GM23338 (cell line): ENCODE results near the gene DHX58. TPM values are rescaled to one million over a fixed set of nuclear protein-coding genes. Genes with fewer than 3 reads are reported as not detected.

ENCODE experiments used
- ATAC-seq: fragments of 200-7000 bp; cut with Tn5 transposase; 3 replicates; pipeline ENCODE4 v1.9.1; 2020
- DNase-seq: peaks from one replicate; pipeline ENCODE4 v3.0.0-alpha.2; 2015; ENCODE audit warnings: low spot score
- H2AFZ ChIP-seq: fragments of 200-600 bp; sonication (generic); 2 replicates; pipeline ENCODE4 v1.8.0; 2016; ENCODE audit warnings: antibody characterized with exemption, mild to moderate bottlenecking, moderate library complexity
- H3F3A ChIP-seq: fragments of 200-600 bp; sonication (generic); replicated peaks from 2 replicates; pipeline ENCODE4 v1.8.0; 2017; ENCODE audit warnings: antibody characterized with exemption, mixed run types, low read depth
- H3K27ac ChIP-seq: fragments of 200-600 bp; sonication (generic); 2 replicates; pipeline ENCODE4 v1.6.1; 2016; ENCODE audit warnings: low read depth
- H3K27me3 ChIP-seq: fragments of 200-600 bp; sonication (generic); 2 replicates; pipeline ENCODE4 v1.8.0; 2016; ENCODE audit warnings: mild to moderate bottlenecking, mixed run types, moderate library complexity; ENCODE audit not compliant: insufficient read depth
- H3K36me3 ChIP-seq: fragments of 200-600 bp; sonication (generic); 2 replicates; pipeline ENCODE4 v1.8.0; 2016; ENCODE audit warnings: mild to moderate bottlenecking; ENCODE audit not compliant: insufficient read depth
- H3K4me1 ChIP-seq: fragments of 200-600 bp; sonication (generic); 2 replicates; pipeline ENCODE4 v1.8.0; 2016; ENCODE audit warnings: mild to moderate bottlenecking, moderate library complexity; ENCODE audit not compliant: insufficient read depth
- H3K4me2 ChIP-seq: fragments of 200-600 bp; sonication (generic); 2 replicates; pipeline ENCODE4 v1.7.1; 2017; ENCODE audit warnings: mixed run types
- H3K4me3 ChIP-seq: fragments of 200-600 bp; sonication (generic); 2 replicates; pipeline ENCODE4 v1.6.1; 2016; ENCODE audit warnings: mixed run types
- H3K79me2 ChIP-seq: fragments of 200-600 bp; sonication (generic); replicated peaks from 2 replicates; pipeline ENCODE4 v1.8.0; 2017; ENCODE audit warnings: mild to moderate bottlenecking; ENCODE audit not compliant: insufficient read depth
- H3K9me2 ChIP-seq: fragments of 200-600 bp; sonication (generic); 2 replicates; pipeline ENCODE4 v1.8.0; 2017; ENCODE audit not compliant: insufficient read depth
- H4K20me1 ChIP-seq: fragments of 200-600 bp; sonication (generic); replicated peaks from 2 replicates; pipeline ENCODE4 v1.8.0; 2017; ENCODE audit warnings: mild to moderate bottlenecking; ENCODE audit not compliant: insufficient read depth
- H3K27ac Mint-ChIP-seq: 2 replicates; pipeline ENCODE4 v1.8.0; 2020; ENCODE audit warnings: inconsistent platforms, mild to moderate bottlenecking, moderate library complexity, mixed read lengths
- H3K27me3 Mint-ChIP-seq: 3 replicates; pipeline ENCODE4 v1.8.0; 2022; ENCODE audit warnings: low read depth, mild to moderate bottlenecking, moderate library complexity, mixed read lengths, inconsistent platforms; ENCODE audit not compliant: insufficient read depth, poor library complexity
- H3K36me3 Mint-ChIP-seq: 3 replicates; pipeline ENCODE4 v1.8.0; 2021; ENCODE audit warnings: low read depth, mild to moderate bottlenecking, inconsistent platforms, moderate library complexity, mixed read lengths
- H3K4me1 Mint-ChIP-seq: 3 replicates; pipeline ENCODE4 v1.8.0; 2020; ENCODE audit warnings: mild to moderate bottlenecking, inconsistent platforms, mixed read lengths
- H3K4me3 Mint-ChIP-seq: 3 replicates; pipeline ENCODE4 v1.8.0; 2021; ENCODE audit warnings: moderate library complexity, mild to moderate bottlenecking, inconsistent platforms, mixed read lengths
- H3K9me3 Mint-ChIP-seq: 3 replicates; pipeline ENCODE4 v1.8.0; 2020; ENCODE audit warnings: moderate library complexity, mild to moderate bottlenecking, inconsistent platforms, mixed read lengths
- CREB1 ChIP-seq: fragments of 250-450 bp; sonication (Bioruptor Pico); IDR thresholded peaks from 2 replicates; pipeline ENCODE4 v1.5.0; 2020; ENCODE audit warnings: low read depth, mild to moderate bottlenecking, moderate library complexity
- EZH2 ChIP-seq: fragments of 200-600 bp; sonication (generic); IDR thresholded peaks from one replicate; pipeline ENCODE4 v1.8.0; 2017; ENCODE audit warnings: antibody characterized with exemption, mild to moderate bottlenecking, low read depth; ENCODE audit not compliant: unreplicated experiment
- ZNF114 ChIP-seq: fragments of 250-450 bp; sonication (Bioruptor Pico); IDR thresholded peaks from 2 replicates; pipeline ENCODE4 v1.5.0; 2020; ENCODE audit warnings: mild to moderate bottlenecking, moderate library complexity
- ZNF331 ChIP-seq: fragments of 250-450 bp; sonication (Bioruptor Pico); IDR thresholded peaks from 2 replicates; pipeline ENCODE4 v1.5.0; 2020; ENCODE audit warnings: low read depth, mild to moderate bottlenecking, moderate library complexity
- polyA plus RNA-seq: library from polyadenylated mRNA; unstranded; fragments of >200 nt; fragmentation: Nextera tagmentation; extraction: Ambion mirVana; gene quantifications from 2 replicates; pipeline ENCODE4 v1.2.1, GENCODE V29; 2016
- total RNA-seq: library from RNA; depleted of rRNA; stranded (reverse); fragments of >200 nt; shearing (Covaris generic); gene quantifications from 2 replicates; pipeline ENCODE4 v1.2.3, GENCODE V29; 2014
- TF ChIP-seq, protein P1 (sequence below), 2 experiments: fragments of 200-600 bp in 1 of 2; sonication (generic) in 1 of 2; conservative IDR thresholded peaks; 2 replicates each; pipeline versions ENCODE4 v1.5.1 to v1.6.1; 2016 to 2017; ENCODE audit warnings: antibody characterized with exemption in 2 of 2, low read depth in 2 of 2, mild to moderate bottlenecking in 2 of 2, moderate library complexity in 1 of 2

DHX58 gene
- total and polyA plus RNA-seq, 2 experiments from 2014 or later: 4.1 to 6.6 TPM

- Histone ChIP-seq H2AFZ (no peak overlapping the region), H3F3A (0 out of 2 replicates have a peak, but pooled peaks cover 3% of the 10 kb centered on the region), H3K9me2 (no peaks in the 10 kb centered on the region), H3K36me3 (no peaks in the 10 kb centered on the region), H3K27ac (no peak overlapping the region), H3K27me3 (no peaks in the 10 kb centered on the region), H3K79me2 (no peaks in the 10 kb centered on the region), H3K4me2 (0 out of 2 replicates have a peak overlapping the region, but pooled peaks have one; percentile 51), H3K4me3 (no peak overlapping the region), H4K20me1 (no peaks in the 10 kb centered on the region), H3K4me1 (peaks cover 30% of the 10 kb centered on the region)
- Mint-ChIP-seq H3K27ac (no peak overlapping the region; the same call in 1 of the 2 replicates), H3K36me3 (no peaks in the 10 kb centered on the region; the same call in 2 of the 3 replicates), H3K4me3 (peak overlapping the region; percentile 31; the same call in 2 of the 3 replicates), H3K9me3 (no peaks in the 10 kb centered on the region), H3K27me3 (peaks cover 28% of the 10 kb centered on the region), H3K4me1 (peaks cover 52% of the 10 kb centered on the region)
- no peak for ATAC-seq
- TF ChIP-seq CREB1 (CRISPR knock-in tag) (no peak), EZH2 (no peak), ZNF331 (no peak), ZNF114 (CRISPR knock-in tag) (no peak)
- DNase-seq: no peak
Observed at GRCh38 chr17:42055496-42055895, 57.0 kb downstream of the DHX58 start.

DNA sequence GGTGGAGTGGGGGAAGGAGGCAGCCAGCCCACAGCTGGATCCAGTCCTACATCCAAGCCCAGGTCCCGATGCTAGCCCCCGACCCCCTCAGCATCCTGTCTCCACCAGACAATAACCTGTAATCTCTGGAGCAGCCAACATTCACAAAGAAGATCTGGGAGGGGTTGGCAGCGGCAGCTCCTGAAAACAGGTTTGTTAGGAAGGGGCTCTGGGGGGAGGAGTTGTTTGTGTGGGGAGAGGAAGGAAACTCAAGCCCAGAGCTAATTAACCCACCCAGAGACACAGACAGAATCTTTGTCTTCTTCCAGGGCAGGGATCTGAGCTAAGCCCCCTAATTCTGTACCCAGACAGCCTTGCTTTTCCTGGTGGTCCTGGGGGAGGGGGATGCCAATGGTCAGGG, 57.5 kb downstream of the DHX58 start:
- peaks cover 52% of the 10 kb centered on the region for H3K4me1 Mint-ChIP-seq
- H3K27me3 Mint-ChIP-seq: peaks cover 28% of the 10 kb centered on the region
- Histone ChIP-seq H3K79me2 (no peaks in the 10 kb centered on the region), H2AFZ (no peak overlapping the region), H3K27ac (no peak overlapping the region), H3K4me1 (peaks cover 30% of the 10 kb centered on the region), H3K27me3 (no peaks in the 10 kb centered on the region), H4K20me1 (no peaks in the 10 kb centered on the region), H3K9me2 (no peaks in the 10 kb centered on the region), H3K4me3 (no peak overlapping the region), H3F3A (0 out of 2 replicates have a peak, but pooled peaks cover 3% of the 10 kb centered on the region), H3K36me3 (no peaks in the 10 kb centered on the region), H3K4me2 (0 out of 2 replicates have a peak overlapping the region, but pooled peaks have one; percentile 51)
- ATAC-seq (peak; percentile 18), DNase-seq (no peak)
- peak overlapping the region; percentile 31; the same call in 2 of the 3 replicates for H3K4me3 Mint-ChIP-seq
- H3K36me3 Mint-ChIP-seq: no peaks in the 10 kb centered on the region
- no peaks in the 10 kb centered on the region for H3K9me3 Mint-ChIP-seq
- H3K27ac Mint-ChIP-seq: no peak overlapping the region
- TF ChIP-seq, protein P1, sequence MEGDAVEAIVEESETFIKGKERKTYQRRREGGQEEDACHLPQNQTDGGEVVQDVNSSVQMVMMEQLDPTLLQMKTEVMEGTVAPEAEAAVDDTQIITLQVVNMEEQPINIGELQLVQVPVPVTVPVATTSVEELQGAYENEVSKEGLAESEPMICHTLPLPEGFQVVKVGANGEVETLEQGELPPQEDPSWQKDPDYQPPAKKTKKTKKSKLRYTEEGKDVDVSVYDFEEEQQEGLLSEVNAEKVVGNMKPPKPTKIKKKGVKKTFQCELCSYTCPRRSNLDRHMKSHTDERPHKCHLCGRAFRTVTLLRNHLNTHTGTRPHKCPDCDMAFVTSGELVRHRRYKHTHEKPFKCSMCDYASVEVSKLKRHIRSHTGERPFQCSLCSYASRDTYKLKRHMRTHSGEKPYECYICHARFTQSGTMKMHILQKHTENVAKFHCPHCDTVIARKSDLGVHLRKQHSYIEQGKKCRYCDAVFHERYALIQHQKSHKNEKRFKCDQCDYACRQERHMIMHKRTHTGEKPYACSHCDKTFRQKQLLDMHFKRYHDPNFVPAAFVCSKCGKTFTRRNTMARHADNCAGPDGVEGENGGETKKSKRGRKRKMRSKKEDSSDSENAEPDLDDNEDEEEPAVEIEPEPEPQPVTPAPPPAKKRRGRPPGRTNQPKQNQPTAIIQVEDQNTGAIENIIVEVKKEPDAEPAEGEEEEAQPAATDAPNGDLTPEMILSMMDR (conservative IDR thresholded peaks at IDR 0.05; ENCODE audit: low read depth in 2 of 2): no peak

DNA sequence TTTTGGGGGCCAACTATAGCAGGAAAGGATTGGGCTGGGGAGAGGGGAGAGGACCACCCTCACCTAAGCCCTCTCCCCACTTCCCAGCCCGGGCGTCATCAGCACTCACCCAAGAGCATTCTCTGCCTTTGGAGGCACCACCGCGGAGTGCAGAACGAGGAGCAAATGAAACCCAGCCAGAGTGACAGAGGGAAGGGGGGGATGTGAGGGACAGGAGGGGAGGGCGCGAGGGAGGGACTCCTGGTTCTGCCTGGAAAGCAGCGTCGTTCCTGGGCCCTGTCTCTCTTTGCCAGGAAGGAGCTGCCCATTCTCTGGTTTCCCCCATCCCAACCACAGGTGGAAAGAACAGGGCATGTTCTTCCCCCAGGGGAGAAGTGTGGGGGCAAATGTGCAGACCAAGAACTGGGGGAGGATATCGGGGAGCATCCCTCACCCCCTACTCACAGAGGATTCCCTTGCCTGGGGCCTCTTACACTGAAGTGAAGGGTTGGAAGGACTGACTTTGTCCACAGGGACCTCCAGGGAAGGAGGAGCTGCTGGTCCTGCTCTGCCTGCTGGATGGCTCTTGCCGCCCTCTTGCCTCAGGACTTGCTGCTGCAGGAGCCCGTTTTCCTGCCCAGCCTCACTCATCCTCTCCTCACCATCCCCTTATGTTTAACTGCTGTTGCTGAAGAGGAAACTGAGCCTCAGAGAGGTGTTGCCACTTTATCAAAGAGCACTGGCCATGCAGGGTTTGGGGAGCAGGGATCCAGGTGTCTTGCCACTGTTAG, 58.6 kb downstream of the DHX58 start:
- H3K4me3 Mint-ChIP-seq: peak overlapping the region; percentile 40; the same call in 1 of the 3 replicates
- H3K4me1 Mint-ChIP-seq: peaks cover 54% of the 10 kb centered on the region
- Histone ChIP-seq H2AFZ (no peak overlapping the region), H3F3A (0 out of 2 replicates have a peak, but pooled peaks cover 7% of the 10 kb centered on the region), H3K9me2 (no peaks in the 10 kb centered on the region), H3K79me2 (no peaks in the 10 kb centered on the region), H3K27me3 (no peaks in the 10 kb centered on the region), H3K27ac (no peak overlapping the region), H3K36me3 (no peaks in the 10 kb centered on the region), H3K4me2 (peak overlapping the region; percentile 70), H4K20me1 (no peaks in the 10 kb centered on the region), H3K4me1 (peaks cover 34% of the 10 kb centered on the region), H3K4me3 (peak overlapping the region; percentile 41; the same call in 1 of the 2 replicates)
- H3K9me3 Mint-ChIP-seq: no peaks in the 10 kb centered on the region
- no peak for DNase-seq
- H3K36me3 Mint-ChIP-seq: no peaks in the 10 kb centered on the region
- ATAC-seq: peak; percentile 6; the same call in 2 of the 3 replicates
- no peak overlapping the region for H3K27ac Mint-ChIP-seq
- peaks cover 27% of the 10 kb centered on the region for H3K27me3 Mint-ChIP-seq
- no peak for TF ChIP-seq EZH2
